Endothelial cell of umbilical vein (primary cell): ENCODE data around the gene TRPC4AP. TPM values are rescaled to one million over a fixed set of nuclear protein-coding genes. Genes with fewer than 3 reads are reported as not detected.

ENCODE experiments used
- BruUV-seq: library from RNA; stranded (reverse); fragments of 400-500 nt; replicated peaks from 2 replicates; lab custom pipeline; 2021; lab: Mats Ljungman, UMichigan
- CTCF ChIA-PET: fragments of 300-600, 350-600 bp; sonication (Branson Sonifier 250); formaldehyde crosslinking; loops from one replicate; lab custom pipeline; 2021; ENCODE audit warnings: antibody characterized with exemption, inconsistent platforms; lab: Charles Lee
- POLR2A ChIA-PET: fragments of 300-600, 350-600 bp; sonication (Branson Sonifier 250); formaldehyde crosslinking; loops from one replicate; lab custom pipeline; 2021; ENCODE audit warnings: antibody characterized with exemption, inconsistent platforms; lab: Charles Lee
- DNase-seq: peaks from one replicate; pipeline ENCODE4 v3.0.0-alpha.2; 2011; ENCODE audit warnings: low read depth, low spot score
- FAIRE-seq: peaks from 2 replicates; lab custom pipeline; 2011; peaks lifted over from hg19 to GRCh38; lab: Jason Lieb, UNC
- H2AFZ ChIP-seq: 2 replicates; pipeline ENCODE4 v1.6.0; 2012; ENCODE audit warnings: low read depth, low read length, control low read depth, inconsistent platforms
- H3K27ac ChIP-seq: 2 replicates; pipeline ENCODE4 v1.5.1; 2011; ENCODE audit warnings: low read depth, mild to moderate bottlenecking, control low read depth, low read length, moderate library complexity; ENCODE audit not compliant: insufficient read depth
- H3K27me3 ChIP-seq, 2 experiments: 2 replicates each; pipeline versions ENCODE4 v1.6.0 to v1.6.1; 2011; ENCODE audit warnings: low read length in 2 of 2, mixed read lengths in 1 of 2; ENCODE audit not compliant: control insufficient read depth in 2 of 2, insufficient read depth in 2 of 2
- H3K36me3 ChIP-seq, 2 experiments: 2 replicates in 1 of 2; 3 replicates in 1 of 2; pipeline ENCODE4 v1.5.1; 2011; ENCODE audit warnings: low read length in 2 of 2, mild to moderate bottlenecking in 1 of 2, moderate library complexity in 1 of 2; ENCODE audit not compliant: control insufficient read depth in 2 of 2, insufficient read depth in 2 of 2; ENCODE audit errors: extremely low read depth in 1 of 2
- H3K4me1 ChIP-seq: 3 replicates; pipeline ENCODE4 v1.5.1; 2011; ENCODE audit warnings: mild to moderate bottlenecking, low read length; ENCODE audit not compliant: control insufficient read depth, insufficient read depth; ENCODE audit errors: extremely low read depth
- H3K4me2 ChIP-seq: 2 replicates; pipeline ENCODE4 v1.6.1; 2011; ENCODE audit warnings: low read length, control low read depth, mixed read lengths; ENCODE audit not compliant: insufficient read depth
- H3K4me3 ChIP-seq, 3 experiments: fragments of 200-600 bp in 1 of 3; sonication (generic), shearing (Covaris generic) in 1 of 3; replicated peaks in 1 of 3; 2 replicates each; pipeline ENCODE4 v1.5.1; 2011 to 2016; ENCODE audit warnings: control low read depth in 3 of 3, low read length in 3 of 3, mild to moderate bottlenecking in 2 of 3, inconsistent platforms in 1 of 3, low read depth in 1 of 3, moderate library complexity in 1 of 3; ENCODE audit not compliant: insufficient read depth in 1 of 3
- H3K79me2 ChIP-seq: 2 replicates; pipeline ENCODE4 v1.6.0; 2012; ENCODE audit warnings: low read length, inconsistent platforms; ENCODE audit not compliant: control insufficient read depth, insufficient read depth
- H3K9ac ChIP-seq: replicated peaks from 2 replicates; pipeline ENCODE3; 2011; ENCODE audit warnings: low read length, control low read depth; ENCODE audit not compliant: insufficient read depth; ENCODE audit errors: extremely low read depth
- H3K9me1 ChIP-seq: replicated peaks from 3 replicates; pipeline ENCODE4 v1.6.0; 2011; ENCODE audit warnings: mild to moderate bottlenecking, low read length; ENCODE audit not compliant: control insufficient read depth, insufficient read depth; ENCODE audit errors: extremely low read depth
- H3K9me3 ChIP-seq: replicated peaks from 2 replicates; pipeline ENCODE4 v1.5.1; 2012; ENCODE audit warnings: low read length, inconsistent platforms; ENCODE audit not compliant: control insufficient read depth, insufficient read depth
- H4K20me1 ChIP-seq: replicated peaks from 2 replicates; pipeline ENCODE3; 2011; ENCODE audit warnings: mild to moderate bottlenecking, low read length; ENCODE audit not compliant: control insufficient read depth, insufficient read depth; ENCODE audit errors: extremely low read depth
- EZH2 ChIP-seq: IDR thresholded peaks from 2 replicates; pipeline ENCODE4 v1.6.1; 2012; ENCODE audit warnings: borderline replicate concordance, low read depth, mild to moderate bottlenecking, moderate library complexity, low read length, inconsistent platforms; ENCODE audit not compliant: severe bottlenecking
- JUN ChIP-seq: IDR thresholded peaks from 2 replicates; pipeline ENCODE4 v1.6.1; 2011; ENCODE audit warnings: borderline replicate concordance, low read depth; ENCODE audit not compliant: insufficient read length, insufficient read depth
- POLR2A ChIP-seq: IDR thresholded peaks from 2 replicates; pipeline ENCODE4 v1.6.1; 2012; ENCODE audit warnings: low read depth, mild to moderate bottlenecking, control low read depth, low read length
- dilution Hi-C: fragments of 300-500 bp; cut with MboI; formaldehyde crosslinking; loops from one replicate; pipeline ENCODE4 v1.15.0; 2019; ENCODE audit warnings: low sequenced_read_pairs; ENCODE audit not compliant: extremely low pct_ligation_motif_present
- intact Hi-C: fragments of 100-400 bp; cut with micrococcal nuclease; formaldehyde crosslinking; loops from one replicate; pipeline ENCODE4 v1.10.0; 2022
- polyA plus RNA-seq, 4 experiments: library from polyadenylated mRNA; depleted of rRNA in 3 of 4; stranded (reverse) in 3 of 4; unstranded in 1 of 4; fragments of >200 nt; gene quantifications; 2 replicates each; pipeline versions ENCODE4 v1.2.1 to v1.2.3, GENCODE V29; 2011 to 2012; ENCODE audit warnings: missing spikeins in 1 of 4
- total RNA-seq: library from RNA; stranded (reverse); gene quantifications from 2 replicates; pipeline ENCODE4 v1.2.3, GENCODE V29; 2021
- TF ChIP-seq, protein P1 (sequence below): IDR thresholded peaks from 2 replicates; pipeline ENCODE4 v1.6.1; 2011; ENCODE audit not compliant: insufficient read depth, insufficient read length

The TRPC4AP gene
- total and polyA plus RNA-seq, 2 donors (not counting 3 experiments of a cell fraction or from before 2014, with no cell fraction given) = 89.0 to 103 TPM

DNA sequence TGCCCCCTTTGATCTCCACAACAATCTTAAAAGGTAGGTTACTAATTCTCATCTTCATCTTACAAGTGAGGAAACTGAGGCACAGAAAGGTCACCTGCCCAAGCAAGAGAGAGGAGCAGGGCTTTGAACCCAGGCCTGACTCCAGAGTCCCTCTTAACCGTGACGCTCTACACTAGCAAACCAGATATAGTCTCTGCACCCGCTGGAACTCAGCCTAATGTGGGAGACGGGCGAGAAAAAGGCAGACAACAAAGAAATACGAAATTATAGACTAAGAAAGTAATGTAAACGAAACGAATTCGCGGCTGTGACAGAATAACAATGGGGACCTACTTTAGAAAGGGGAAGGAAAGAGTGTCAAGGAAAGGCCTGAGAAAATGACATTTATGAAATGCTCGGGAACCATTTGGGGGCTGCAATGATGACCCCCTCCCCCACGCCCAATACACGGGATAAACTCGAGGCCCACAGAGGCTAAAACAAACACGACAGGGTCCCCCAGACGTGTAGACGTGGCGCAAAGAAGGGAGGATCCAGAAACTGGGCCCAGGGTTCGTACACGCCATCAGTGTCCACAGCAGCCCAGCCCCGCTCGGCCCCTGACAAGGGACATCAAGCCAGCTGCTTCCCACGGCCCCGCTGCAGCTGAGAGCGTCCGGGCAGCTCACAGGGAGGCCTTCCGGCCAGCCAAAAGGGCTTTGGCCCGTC lies 637 bp downstream of the TRPC4AP start:
- peak overlapping the region; percentile 88 for H3K27ac ChIP-seq
- H3K4me2 ChIP-seq = peak overlapping the region; percentile 96
- peak overlapping the region; percentile 46 to 98 (median 66) for H3K4me3 ChIP-seq
- H3K36me3 ChIP-seq = peaks cover 0 to 3% of the 10 kb centered on the region in 2 experiments
- H3K9me1 ChIP-seq = no peaks in the 10 kb centered on the region
- H3K27me3 ChIP-seq = no peaks in the 10 kb centered on the region
- intact Hi-C loops (loop anchor here (1.0 to 5.0 kb wide), 8 partner anchors 40 to 260 kb away; partner anchors contain the start of genes GSS and MYH7B), dilution Hi-C loops (no loop called here)
- BruUV-seq = TSS peak; percentile 71
- H3K9me3 ChIP-seq = no peaks in the 10 kb centered on the region
- DNase-seq = peak; percentile 50
- ChIA-PET POLR2A (interaction anchor here (0.6 kb wide), 2 partner anchors 47 to 66 kb away, joined by 3 to 6 read pairs; no protein-coding TSS in a partner anchor), CTCF (interaction anchor here (0.5 to 5.3 kb wide), 8 partner anchors 31 to 218 kb away, joined by 3 to 277 read pairs (median 4); partner anchors contain the start of gene EDEM2)
- H3K9ac ChIP-seq = peak overlapping the region; percentile 98
- peaks cover 43% of the 10 kb centered on the region for H3K4me1 ChIP-seq
- FAIRE-seq = peak; percentile 66
- TF ChIP-seq, protein P1, sequence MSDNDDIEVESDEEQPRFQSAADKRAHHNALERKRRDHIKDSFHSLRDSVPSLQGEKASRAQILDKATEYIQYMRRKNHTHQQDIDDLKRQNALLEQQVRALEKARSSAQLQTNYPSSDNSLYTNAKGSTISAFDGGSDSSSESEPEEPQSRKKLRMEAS = no peak
- peak; percentile 59 for TF ChIP-seq POLR2A
- no peak for TF ChIP-seq JUN
- TF ChIP-seq EZH2 = no peak
- H3K79me2 ChIP-seq = peaks cover 53% of the 10 kb centered on the region
- peak overlapping the region; percentile 69 for H2AFZ ChIP-seq
- H4K20me1 ChIP-seq = peaks cover 6% of the 10 kb centered on the region
